ENCODE data around the gene KLHDC9.

KLHDC9 gene

GRCh38 chr1:161076410-161076809, 21.8 kb upstream of the KLHDC9 start:
- no peak for DNase-seq (ENCODE audit: low read depth, low spot score)

- DNase-seq (ENCODE audit: low read depth, low spot score), result no peak
These were observed 20.7 kb upstream of the KLHDC9 start for GRCh38 chr1:161077426-161077825.

- DNase-seq (ENCODE audit: low read depth, low spot score), result no peak
These were observed 18.6 kb upstream of the KLHDC9 start for GRCh38 chr1:161079436-161080110.

GRCh38 chr1:161080441-161081405, 17.4 kb upstream of the KLHDC9 start:
- no peak for DNase-seq (ENCODE audit: low read depth, low spot score)

GRCh38 chr1:161081519-161081918, 16.6 kb upstream of the KLHDC9 start:
- DNase-seq (ENCODE audit: low read depth, low spot score), result no peak

GRCh38 chr1:161082483-161082882, 15.7 kb upstream of the KLHDC9 start:
- DNase-seq (ENCODE audit: low read depth, low spot score), result no peak

GRCh38 chr1:161082996-161083747, 15.0 kb upstream of the KLHDC9 start:
- no peak for DNase-seq (ENCODE audit: low read depth, low spot score)

GRCh38 chr1:161083748-161084596, 14.2 kb upstream of the KLHDC9 start:
- DNase-seq (ENCODE audit: low read depth, low spot score), result no peak

GRCh38 chr1:161084597-161084988, 13.6 kb upstream of the KLHDC9 start:
- DNase-seq (ENCODE audit: low read depth, low spot score), result no peak

- DNase-seq (ENCODE audit: low read depth, low spot score), result no peak
These were observed 13.0 kb upstream of the KLHDC9 start for GRCh38 chr1:161085165-161085564.

GRCh38 chr1:161086457-161086856, 11.7 kb upstream of the KLHDC9 start:
- no peak for DNase-seq (ENCODE audit: low read depth, low spot score)

- no peak for DNase-seq (ENCODE audit: low read depth, low spot score)
These were observed 9.5 kb upstream of the KLHDC9 start for GRCh38 chr1:161088587-161089110.

- DNase-seq (ENCODE audit: low read depth, low spot score), result no peak
These were observed 8.8 kb upstream of the KLHDC9 start, which contains the start of gene NECTIN4 for GRCh38 chr1:161089251-161089924. NECTIN4 (minus strand) TSS chr1:161089558; CDS start chr1:161089296, 262 bp downstream.

- DNase-seq (ENCODE audit: low read depth, low spot score), result no peak
These were observed 8.2 kb upstream of the KLHDC9 start for GRCh38 chr1:161089938-161090337.

GRCh38 chr1:161090617-161091016, 7.5 kb upstream of the KLHDC9 start:
- DNase-seq (ENCODE audit: low read depth, low spot score), result no peak

GRCh38 chr1:161091093-161091492, 7.1 kb upstream of the KLHDC9 start:
- DNase-seq (ENCODE audit: low read depth, low spot score), result no peak

- DNase-seq (ENCODE audit: low read depth, low spot score), result no peak
These were observed 6.2 kb upstream of the KLHDC9 start for GRCh38 chr1:161091796-161092507.

GRCh38 chr1:161092621-161093028, 5.5 kb upstream of the KLHDC9 start:
- DNase-seq (ENCODE audit: low read depth, low spot score), result no peak

- no peak for DNase-seq (ENCODE audit: low read depth, low spot score)
These were observed 3.7 kb upstream of the KLHDC9 start for GRCh38 chr1:161094481-161094880.

GRCh38 chr1:161095230-161095629, 2.9 kb upstream of the KLHDC9 start:
- no peak for DNase-seq (ENCODE audit: low read depth, low spot score)

Measured in activated CD4-positive, CD25-positive, alpha-beta regulatory T cell treated with anti-CD3 and anti-CD28 coated beads, Interleukin-2, amount 50 U/mL, for 16 hours (primary cell).